Loucy (cell line): ENCODE results near the gene GLRA2.

Source experiments
- H2AFZ ChIP-seq: fragments of 200-600 bp; sonication (generic); 2 replicates; pipeline ENCODE4 v1.6.0; 2016; ENCODE audit warnings: antibody characterized with exemption, mild to moderate bottlenecking, low read length, moderate library complexity
- H3F3A ChIP-seq: fragments of 200-600 bp; 2 replicates; pipeline ENCODE4 v1.6.0; 2016; ENCODE audit warnings: antibody characterized with exemption, low read depth, mild to moderate bottlenecking
- H3K27me3 ChIP-seq: fragments of 200-600 bp; sonication (generic); 2 replicates; pipeline ENCODE4 v1.6.1; 2014; ENCODE audit warnings: low read length, mild to moderate bottlenecking; ENCODE audit not compliant: insufficient read depth, poor library complexity, severe bottlenecking
- H3K36me3 ChIP-seq: fragments of 200-600 bp; sonication (generic); 2 replicates; pipeline ENCODE4 v1.6.1; 2016; ENCODE audit warnings: low read length; ENCODE audit not compliant: insufficient read depth
- H3K4me1 ChIP-seq: fragments of 200-600 bp; sonication (generic); 2 replicates; pipeline ENCODE4 v1.5.1; 2014; ENCODE audit warnings: low read length, mild to moderate bottlenecking; ENCODE audit not compliant: insufficient read depth, poor library complexity, severe bottlenecking
- H3K4me2 ChIP-seq: fragments of 200-600 bp; sonication (generic); 2 replicates; pipeline ENCODE4 v1.6.0; 2014; ENCODE audit warnings: antibody characterized with exemption, low read length, low read depth, mild to moderate bottlenecking; ENCODE audit not compliant: poor library complexity, severe bottlenecking
- H3K4me3 ChIP-seq: fragments of 200-600 bp; sonication (generic); 2 replicates; pipeline ENCODE4 v1.5.1; 2014; ENCODE audit warnings: low read length, mild to moderate bottlenecking, mixed read lengths; ENCODE audit not compliant: poor library complexity, severe bottlenecking
- H3K79me2 ChIP-seq: fragments of 200-600 bp; sonication (generic); 2 replicates; pipeline ENCODE4 v1.6.1; 2014; ENCODE audit warnings: low read length; ENCODE audit not compliant: insufficient read depth
- H3K9ac ChIP-seq: fragments of 200-600 bp; sonication (generic); 2 replicates; pipeline ENCODE4 v1.6.0; 2014; ENCODE audit warnings: mild to moderate bottlenecking, low read depth, low read length, moderate library complexity; ENCODE audit not compliant: poor library complexity, severe bottlenecking
- H3K9me2 ChIP-seq: fragments of 200-600 bp; sonication (generic); replicated peaks from 2 replicates; pipeline ENCODE4 v1.6.1; 2016; ENCODE audit warnings: low read depth, low read length, mixed read lengths
- H3K9me3 ChIP-seq: fragments of 200-600 bp; sonication (generic); 2 replicates; pipeline ENCODE4 v1.6.1; 2014; ENCODE audit warnings: mild to moderate bottlenecking, antibody characterized with exemption, low read length, low read depth; ENCODE audit not compliant: insufficient read depth
- H4K20me1 ChIP-seq: fragments of 200-600 bp; sonication (generic); 2 replicates; pipeline ENCODE4 v1.6.0; 2014; ENCODE audit warnings: antibody characterized with exemption, low read length, mild to moderate bottlenecking; ENCODE audit not compliant: insufficient read depth, poor library complexity, severe bottlenecking
- CTCF ChIP-seq: fragments of 200-600 bp; sonication (generic); conservative IDR thresholded peaks from 2 replicates; pipeline ENCODE4 v1.5.1; 2014; ENCODE audit warnings: mild to moderate bottlenecking, antibody characterized with exemption, low read length
- EZH2phosphoT487 ChIP-seq: fragments of 200-600 bp; IDR thresholded peaks from 2 replicates; pipeline ENCODE4 v1.6.1; 2018; ENCODE audit warnings: antibody characterized with exemption, mild to moderate bottlenecking, moderate library complexity, borderline replicate concordance

The GLRA2 gene

GRCh38 chrX:14584548-14584947 is 55.2 kb downstream of the GLRA2 start:
- Histone ChIP-seq H4K20me1 (no peaks in the 10 kb centered on the region), H3K9me3 (no peaks in the 10 kb centered on the region), H3K36me3 (no peaks in the 10 kb centered on the region), H3F3A (no peaks in the 10 kb centered on the region), H2AFZ (no peak overlapping the region), H3K27me3 (no peaks in the 10 kb centered on the region), H3K9ac (no peak overlapping the region), H3K4me1 (no peaks in the 10 kb centered on the region), H3K4me3 (no peak overlapping the region), H3K9me2 (no peaks in the 10 kb centered on the region), H3K4me2 (no peak overlapping the region), H3K79me2 (no peaks in the 10 kb centered on the region)
- TF ChIP-seq CTCF (no peak), EZH2phosphoT487 (no peak)

DNA sequence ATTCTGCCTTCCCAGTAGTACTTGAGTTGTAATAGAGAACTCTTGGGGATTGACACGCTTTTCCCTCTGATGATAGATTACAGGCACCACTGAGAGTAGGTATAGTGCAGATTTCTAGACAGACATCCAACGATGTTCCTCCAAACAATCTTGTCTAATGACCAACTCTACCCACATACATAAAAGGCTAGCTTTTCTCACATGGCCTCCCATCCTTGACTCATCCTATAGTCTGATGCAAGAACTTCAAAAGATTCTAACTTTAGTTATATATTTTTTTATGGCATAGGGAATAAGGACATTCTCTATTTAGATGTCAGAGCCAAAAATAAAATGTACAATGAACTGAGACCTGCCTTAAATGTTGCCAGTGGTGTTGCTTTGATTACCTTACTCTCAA is 60.9 kb downstream of the GLRA2 start:
- Histone ChIP-seq H3K79me2 (no peaks in the 10 kb centered on the region), H3F3A (no peaks in the 10 kb centered on the region), H3K9me2 (no peaks in the 10 kb centered on the region), H4K20me1 (no peaks in the 10 kb centered on the region), H3K9me3 (no peaks in the 10 kb centered on the region), H3K9ac (no peak overlapping the region), H3K36me3 (no peaks in the 10 kb centered on the region), H3K4me1 (no peaks in the 10 kb centered on the region), H2AFZ (no peak overlapping the region), H3K27me3 (no peaks in the 10 kb centered on the region), H3K4me3 (no peak overlapping the region), H3K4me2 (no peak overlapping the region)
- TF ChIP-seq EZH2phosphoT487 (no peak), CTCF (no peak)

DNA sequence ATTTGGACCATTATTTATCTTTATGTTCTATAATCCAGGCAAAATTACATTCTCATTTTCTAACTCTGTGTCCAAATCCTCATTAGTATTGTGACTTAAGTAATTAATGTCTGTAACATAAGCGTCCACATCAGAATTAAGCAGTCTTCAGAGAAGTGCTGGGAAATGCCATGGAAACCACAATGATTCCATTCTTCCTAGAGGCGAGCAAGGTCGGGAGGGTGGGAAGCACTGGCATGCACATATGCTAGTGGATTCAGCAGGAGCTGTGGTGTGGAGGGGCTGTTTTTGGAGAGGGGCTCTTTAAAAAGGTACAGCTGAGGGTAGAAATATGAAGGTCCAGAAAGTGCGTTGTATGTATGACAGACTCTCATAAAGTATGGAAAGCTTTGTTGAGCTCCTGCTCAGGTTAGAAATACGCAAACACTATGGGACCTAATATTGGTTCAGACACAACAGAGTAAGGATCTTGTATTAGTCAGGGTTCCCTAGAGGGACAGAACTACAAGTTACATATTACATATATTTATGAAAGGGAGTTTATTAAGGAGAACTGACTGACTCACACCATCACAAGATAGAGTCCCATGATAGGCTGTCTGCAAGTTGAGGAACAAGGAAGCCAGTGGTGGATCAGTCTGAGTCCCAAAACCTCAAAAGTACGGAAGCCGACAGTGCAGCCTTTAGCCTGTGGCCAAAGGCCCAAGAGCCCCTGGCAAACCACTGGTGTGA is 61.5 kb downstream of the GLRA2 start:
- Histone ChIP-seq H3K9me3 (no peaks in the 10 kb centered on the region), H2AFZ (no peak overlapping the region), H3K36me3 (no peaks in the 10 kb centered on the region), H3K4me3 (no peak overlapping the region), H3K4me1 (no peaks in the 10 kb centered on the region), H3K27me3 (no peaks in the 10 kb centered on the region), H3K79me2 (no peaks in the 10 kb centered on the region), H3F3A (no peaks in the 10 kb centered on the region), H3K9me2 (no peaks in the 10 kb centered on the region), H3K4me2 (no peak overlapping the region), H4K20me1 (no peaks in the 10 kb centered on the region), H3K9ac (no peak overlapping the region)
- TF ChIP-seq EZH2phosphoT487 (no peak), CTCF (no peak)
